Measurements from ENCODE around the gene DYNC1I1.

DNA sequence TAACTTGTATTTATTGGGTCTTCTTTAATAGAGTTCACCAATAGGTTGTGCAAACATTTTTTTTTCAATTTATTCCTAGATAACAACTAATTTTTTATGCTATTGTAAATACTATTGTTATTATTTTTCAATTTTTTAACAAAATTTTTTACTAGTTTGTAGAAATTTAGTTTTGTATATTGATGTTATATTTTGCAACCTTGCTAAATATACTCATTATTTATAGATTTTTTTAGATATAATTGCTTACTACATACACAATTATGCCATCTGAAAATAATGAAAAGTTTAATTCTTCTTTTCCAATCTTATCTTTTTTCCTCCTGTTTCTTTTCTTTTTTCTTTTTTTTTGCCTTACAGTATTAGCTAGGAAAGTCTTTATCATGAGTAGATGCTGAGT, 332.6 kb downstream of the DYNC1I1 start:
- TF ChIP-seq, protein P1, sequence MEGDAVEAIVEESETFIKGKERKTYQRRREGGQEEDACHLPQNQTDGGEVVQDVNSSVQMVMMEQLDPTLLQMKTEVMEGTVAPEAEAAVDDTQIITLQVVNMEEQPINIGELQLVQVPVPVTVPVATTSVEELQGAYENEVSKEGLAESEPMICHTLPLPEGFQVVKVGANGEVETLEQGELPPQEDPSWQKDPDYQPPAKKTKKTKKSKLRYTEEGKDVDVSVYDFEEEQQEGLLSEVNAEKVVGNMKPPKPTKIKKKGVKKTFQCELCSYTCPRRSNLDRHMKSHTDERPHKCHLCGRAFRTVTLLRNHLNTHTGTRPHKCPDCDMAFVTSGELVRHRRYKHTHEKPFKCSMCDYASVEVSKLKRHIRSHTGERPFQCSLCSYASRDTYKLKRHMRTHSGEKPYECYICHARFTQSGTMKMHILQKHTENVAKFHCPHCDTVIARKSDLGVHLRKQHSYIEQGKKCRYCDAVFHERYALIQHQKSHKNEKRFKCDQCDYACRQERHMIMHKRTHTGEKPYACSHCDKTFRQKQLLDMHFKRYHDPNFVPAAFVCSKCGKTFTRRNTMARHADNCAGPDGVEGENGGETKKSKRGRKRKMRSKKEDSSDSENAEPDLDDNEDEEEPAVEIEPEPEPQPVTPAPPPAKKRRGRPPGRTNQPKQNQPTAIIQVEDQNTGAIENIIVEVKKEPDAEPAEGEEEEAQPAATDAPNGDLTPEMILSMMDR (IDR thresholded peaks at IDR 0.05; ENCODE audit: extremely low read depth in 1 of 2, insufficient read depth in 1 of 2, low read depth in 1 of 2, low read length in 2 of 2), result no peak
- no peak for TF ChIP-seq POLR2A (IDR thresholded peaks at IDR 0.05; ENCODE audit: low read depth, low read length)
- TF ChIP-seq EZH2 (IDR thresholded peaks at IDR 0.05; ENCODE audit: borderline replicate concordance, low read depth, low read length, severe bottlenecking), result no peak
- TF ChIP-seq, protein P2, sequence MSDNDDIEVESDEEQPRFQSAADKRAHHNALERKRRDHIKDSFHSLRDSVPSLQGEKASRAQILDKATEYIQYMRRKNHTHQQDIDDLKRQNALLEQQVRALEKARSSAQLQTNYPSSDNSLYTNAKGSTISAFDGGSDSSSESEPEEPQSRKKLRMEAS (IDR thresholded peaks at IDR 0.05; ENCODE audit: insufficient read depth, insufficient read length), result no peak
- TF ChIP-seq POLR2AphosphoS5 (IDR thresholded peaks at IDR 0.05; ENCODE audit: insufficient read depth, low read depth, low read length), result no peak
- TF ChIP-seq FOS (IDR thresholded peaks at IDR 0.05; ENCODE audit: borderline replicate concordance, insufficient read depth, low read length), result no peak
- no peak for TF ChIP-seq MYC (IDR thresholded peaks at IDR 0.05; ENCODE audit: low read depth, low read length)
